BJ (cell line): ENCODE data around the gene CASKIN1. TPM values are rescaled to one million over a fixed set of nuclear protein-coding genes. Genes with fewer than 3 reads are reported as not detected.

ENCODE experiments used
- CTCF ChIA-PET: fragments of 350-600 bp; formaldehyde crosslinking; extraction: SDS; loops from one replicate; lab custom pipeline; 2021; ENCODE audit warnings: antibody characterized with exemption, inconsistent platforms; lab: Yijun Ruan, JAX
- POLR2A ChIA-PET: fragments of 300-600 bp; sonication (Branson Sonifier 250); formaldehyde crosslinking; extraction: SDS; loops from one replicate; lab custom pipeline; 2021; ENCODE audit warnings: antibody characterized with exemption; lab: Charles Lee
- DNase-seq: peaks from one replicate; pipeline ENCODE4 v3.0.0-alpha.2; 2011; ENCODE audit warnings: low read depth
- H3K27me3 ChIP-seq: 2 replicates; pipeline ENCODE4 v1.6.0; 2011; ENCODE audit warnings: low read length; ENCODE audit not compliant: control insufficient read depth, insufficient read depth
- H3K36me3 ChIP-seq: 2 replicates; pipeline ENCODE4 v1.5.1; 2011; ENCODE audit warnings: low read length; ENCODE audit not compliant: control insufficient read depth, insufficient read depth
- H3K4me3 ChIP-seq: 2 replicates; pipeline ENCODE4 v1.5.1; 2011; ENCODE audit warnings: low read depth, mild to moderate bottlenecking, control low read depth, low read length
- polyA plus RNA-seq: library from polyadenylated mRNA; depleted of rRNA; stranded (reverse); fragments of >200 nt; gene quantifications from 2 replicates; pipeline ENCODE4 v1.2.3, GENCODE V29; 2011
- TF ChIP-seq, protein P1 (sequence below): IDR thresholded peaks from 2 replicates; pipeline ENCODE4 v1.5.1; 2011; ENCODE audit warnings: low read depth, mild to moderate bottlenecking, control low read depth, inconsistent platforms, low read length, moderate library complexity; ENCODE audit not compliant: insufficient read depth

Gene CASKIN1
- polyA plus RNA-seq, 1 experiment, result 0.01 TPM

DNA sequence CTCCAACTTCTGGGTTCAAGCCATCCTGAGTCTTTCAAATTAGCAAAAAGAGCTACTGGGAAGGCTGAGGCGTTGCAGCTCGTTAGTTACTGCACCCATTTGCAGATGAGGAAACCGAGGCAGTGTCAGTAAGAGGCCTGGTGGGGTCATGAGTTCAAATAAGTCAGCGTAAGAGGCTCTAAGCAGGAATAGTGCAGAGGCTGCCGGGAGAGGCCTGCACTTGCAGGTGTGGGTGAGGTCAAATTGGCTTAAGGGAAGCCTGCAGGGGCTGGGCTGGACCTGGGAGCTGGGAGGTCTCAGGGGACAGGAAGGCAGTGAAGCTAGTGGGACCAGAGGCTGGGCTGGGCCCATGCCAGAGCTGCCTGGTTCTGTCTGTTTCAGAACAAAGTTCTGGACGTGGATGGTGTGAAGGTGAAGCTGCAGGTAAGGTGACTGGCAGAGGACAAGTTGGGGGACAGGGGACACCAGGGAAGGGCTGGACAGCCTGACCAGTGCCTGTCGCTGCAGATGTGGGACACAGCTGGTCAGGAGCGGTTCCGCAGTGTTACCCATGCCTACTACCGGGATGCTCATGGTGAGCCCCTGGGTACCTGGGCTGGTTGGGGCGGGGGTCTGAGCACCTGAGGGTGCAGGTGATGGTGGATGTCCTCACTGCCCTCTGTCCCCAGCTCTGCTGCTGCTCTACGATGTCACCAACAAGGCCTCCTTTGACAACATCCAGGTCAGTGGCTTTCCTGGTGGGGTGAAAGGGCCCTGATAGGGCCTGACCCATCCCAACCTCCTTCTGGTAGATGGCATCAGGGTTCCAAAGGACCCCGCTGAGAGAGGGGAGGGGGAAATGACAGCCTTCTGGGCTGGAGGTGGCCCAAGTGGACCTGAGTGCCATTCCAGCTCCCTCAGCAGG lies 45.0 kb downstream of the CASKIN1 start:
- Histone ChIP-seq H3K27me3 (no peaks in the 10 kb centered on the region), H3K4me3 (no peak overlapping the region), H3K36me3 (peaks cover 18% of the 10 kb centered on the region)
- ChIA-PET POLR2A (no interaction called here), CTCF (interaction anchor here (0.7 to 4.6 kb wide), 4 partner anchors 11 to 169 kb away, joined by 3 to 22 read pairs (median 4); partner anchors contain the start of genes ECI1, NTHL1 and TSC2)
- no peak for DNase-seq
- TF ChIP-seq, protein P1, sequence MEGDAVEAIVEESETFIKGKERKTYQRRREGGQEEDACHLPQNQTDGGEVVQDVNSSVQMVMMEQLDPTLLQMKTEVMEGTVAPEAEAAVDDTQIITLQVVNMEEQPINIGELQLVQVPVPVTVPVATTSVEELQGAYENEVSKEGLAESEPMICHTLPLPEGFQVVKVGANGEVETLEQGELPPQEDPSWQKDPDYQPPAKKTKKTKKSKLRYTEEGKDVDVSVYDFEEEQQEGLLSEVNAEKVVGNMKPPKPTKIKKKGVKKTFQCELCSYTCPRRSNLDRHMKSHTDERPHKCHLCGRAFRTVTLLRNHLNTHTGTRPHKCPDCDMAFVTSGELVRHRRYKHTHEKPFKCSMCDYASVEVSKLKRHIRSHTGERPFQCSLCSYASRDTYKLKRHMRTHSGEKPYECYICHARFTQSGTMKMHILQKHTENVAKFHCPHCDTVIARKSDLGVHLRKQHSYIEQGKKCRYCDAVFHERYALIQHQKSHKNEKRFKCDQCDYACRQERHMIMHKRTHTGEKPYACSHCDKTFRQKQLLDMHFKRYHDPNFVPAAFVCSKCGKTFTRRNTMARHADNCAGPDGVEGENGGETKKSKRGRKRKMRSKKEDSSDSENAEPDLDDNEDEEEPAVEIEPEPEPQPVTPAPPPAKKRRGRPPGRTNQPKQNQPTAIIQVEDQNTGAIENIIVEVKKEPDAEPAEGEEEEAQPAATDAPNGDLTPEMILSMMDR, result no peak

DNA sequence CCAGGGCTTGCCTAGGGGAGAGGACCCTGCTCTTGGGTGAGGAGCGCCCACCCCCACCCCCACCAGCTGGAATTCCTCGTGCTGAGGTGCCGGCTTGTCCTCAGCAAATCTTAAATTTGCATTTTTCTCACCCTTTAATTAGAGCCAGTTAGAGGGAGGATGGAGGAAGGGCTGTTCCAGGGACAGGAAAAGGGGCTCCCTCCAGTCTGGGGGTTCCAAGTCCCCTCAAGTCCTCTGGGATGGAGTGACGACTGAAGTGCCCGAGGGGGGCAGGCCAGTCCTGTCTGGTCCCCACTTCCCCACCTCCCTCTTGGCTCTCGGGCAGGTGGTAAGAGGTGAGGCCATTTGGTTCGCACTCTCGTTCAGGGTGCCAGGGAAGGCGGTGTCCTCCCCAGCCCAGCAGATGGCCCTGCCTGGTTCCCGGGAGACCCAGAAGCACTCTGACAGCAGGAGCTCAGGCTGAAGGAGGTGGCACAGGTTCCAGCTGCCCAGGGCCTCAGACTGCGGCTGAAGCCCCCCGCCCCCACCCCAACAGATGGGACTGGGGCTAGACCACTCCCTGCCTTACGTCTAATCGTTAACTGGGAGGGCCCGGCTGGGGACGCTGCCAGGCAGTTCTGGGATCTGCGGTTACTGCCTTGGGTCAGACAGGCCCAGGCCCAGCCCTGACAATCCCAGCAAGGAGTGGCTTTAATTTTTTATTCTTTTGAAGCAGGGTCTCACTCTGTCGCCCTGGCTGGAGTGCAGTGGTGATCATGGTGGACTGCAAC lies 45.8 kb downstream of the CASKIN1 start:
- ChIA-PET POLR2A (no interaction called here), CTCF (interaction anchor here (0.7 to 4.6 kb wide), 3 partner anchors 10 to 103 kb away, joined by 3 to 22 read pairs (median 5); partner anchors contain the start of genes NTHL1 and TSC2)
- no peaks in the 10 kb centered on the region for H3K27me3 ChIP-seq
- H3K4me3 ChIP-seq, result no peak overlapping the region
- TF ChIP-seq, protein P1, result no peak
- H3K36me3 ChIP-seq, result peaks cover 18% of the 10 kb centered on the region
- DNase-seq, result no peak

DNA sequence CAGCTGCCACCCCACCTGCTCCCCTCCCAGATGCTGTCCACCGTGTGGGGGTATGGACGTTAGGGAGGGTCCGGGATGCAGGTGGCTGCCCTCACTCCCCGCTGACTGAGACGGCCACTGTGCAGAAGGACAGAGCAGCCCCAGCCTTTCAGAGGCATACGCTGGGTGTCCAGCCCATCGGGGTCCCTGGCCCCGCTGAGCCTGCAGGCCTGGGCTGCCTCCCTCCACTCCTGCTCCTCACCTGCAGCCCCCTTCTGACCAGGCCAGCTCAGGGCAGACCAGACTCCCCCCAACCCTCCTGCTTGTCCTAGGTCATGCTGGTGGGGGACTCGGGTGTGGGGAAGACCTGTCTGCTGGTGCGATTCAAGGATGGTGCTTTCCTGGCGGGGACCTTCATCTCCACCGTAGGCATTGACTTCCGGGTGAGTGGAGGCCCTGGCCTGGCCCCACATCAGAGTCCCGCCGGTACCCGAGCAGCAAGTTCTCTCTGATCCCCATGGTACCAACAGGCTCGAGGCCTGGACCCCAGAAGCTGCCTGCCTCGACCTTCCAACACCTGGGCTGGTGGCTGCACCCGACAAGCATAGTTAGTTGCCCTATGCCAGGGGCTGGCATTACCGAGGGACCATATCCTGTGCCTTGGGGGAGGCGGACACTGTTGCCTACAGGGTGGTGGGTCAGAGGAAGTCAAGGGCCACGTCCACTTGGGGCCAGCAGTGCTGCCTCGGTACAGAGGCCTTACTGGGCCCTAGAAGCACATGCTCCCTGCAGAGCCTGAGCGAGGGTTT lies 46.6 kb downstream of the CASKIN1 start:
- CTCF ChIA-PET, result interaction anchor here (4.6 kb wide), 1 partner anchor 9 kb away, joined by 22 read pairs; no protein-coding TSS in a partner anchor
- no peak overlapping the region for H3K4me3 ChIP-seq
- DNase-seq, result no peak
- TF ChIP-seq, protein P1, result no peak
- H3K27me3 ChIP-seq, result no peaks in the 10 kb centered on the region
- H3K36me3 ChIP-seq, result peaks cover 18% of the 10 kb centered on the region
- POLR2A ChIA-PET, result no interaction called here

DNA sequence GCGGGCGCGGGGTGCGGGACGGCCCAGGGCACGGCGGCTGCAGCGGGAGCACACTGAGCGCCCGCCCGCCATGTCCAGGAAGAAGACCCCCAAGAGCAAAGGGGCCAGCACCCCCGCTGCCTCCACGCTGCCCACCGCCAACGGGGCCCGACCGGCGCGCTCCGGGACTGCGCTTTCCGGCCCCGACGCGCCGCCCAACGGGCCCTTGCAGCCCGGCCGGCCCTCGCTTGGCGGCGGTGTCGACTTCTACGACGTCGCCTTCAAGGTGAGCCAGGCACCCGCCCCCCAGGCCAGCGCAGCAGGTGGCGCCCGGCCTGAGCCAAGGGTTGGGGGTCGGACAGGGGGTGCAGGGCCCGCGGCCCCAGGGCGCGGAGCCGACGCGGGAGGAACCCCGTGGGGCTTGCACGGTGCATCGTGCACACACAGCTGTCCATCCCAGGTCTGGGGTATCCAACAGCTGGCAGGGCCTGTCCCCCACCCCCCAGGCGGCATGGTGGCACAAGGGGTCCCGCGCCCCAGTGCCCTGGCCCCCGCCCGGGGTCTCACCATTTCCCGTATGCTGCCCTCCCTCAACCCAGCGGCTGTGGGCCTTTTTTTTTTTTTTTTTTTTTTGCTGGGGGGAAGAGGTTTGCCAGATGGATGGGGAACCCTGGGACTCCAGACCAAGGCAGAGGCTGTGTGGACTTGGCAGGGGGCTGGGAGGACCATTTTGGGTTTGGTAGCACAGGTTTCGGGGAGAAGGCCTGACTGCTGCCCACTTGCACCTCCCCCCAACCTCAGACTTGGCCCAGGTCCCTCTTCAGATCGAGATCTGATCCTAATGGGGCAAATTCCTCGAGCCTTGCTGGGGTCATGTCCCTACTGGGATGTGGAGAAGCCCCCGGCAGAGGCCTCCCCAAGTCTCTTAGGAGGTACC lies 47.4 kb downstream of the CASKIN1 start:
- Histone ChIP-seq H3K27me3 (no peaks in the 10 kb centered on the region), H3K4me3 (peak overlapping the region; percentile 38), H3K36me3 (peaks cover 18% of the 10 kb centered on the region)
- no peak for DNase-seq
- CTCF ChIA-PET, result interaction anchor here (1.1 to 1.5 kb wide), 2 partner anchors 27 to 352 kb away, joined by 3 read pairs; no protein-coding TSS in a partner anchor
- POLR2A ChIA-PET, result no interaction called here
- TF ChIP-seq, protein P1, result no peak
